Measurements from ENCODE around the gene FAM118A.
A peak's percentile ranks its signal among the peaks of the same experiment; 100 is the strongest.
"Not testable (repeated sequence)": the region's sequence is repeated elsewhere in the genome, so short reads cannot be mapped to it uniquely, and the experiment has no call there.

Gene FAM118A

DNA sequence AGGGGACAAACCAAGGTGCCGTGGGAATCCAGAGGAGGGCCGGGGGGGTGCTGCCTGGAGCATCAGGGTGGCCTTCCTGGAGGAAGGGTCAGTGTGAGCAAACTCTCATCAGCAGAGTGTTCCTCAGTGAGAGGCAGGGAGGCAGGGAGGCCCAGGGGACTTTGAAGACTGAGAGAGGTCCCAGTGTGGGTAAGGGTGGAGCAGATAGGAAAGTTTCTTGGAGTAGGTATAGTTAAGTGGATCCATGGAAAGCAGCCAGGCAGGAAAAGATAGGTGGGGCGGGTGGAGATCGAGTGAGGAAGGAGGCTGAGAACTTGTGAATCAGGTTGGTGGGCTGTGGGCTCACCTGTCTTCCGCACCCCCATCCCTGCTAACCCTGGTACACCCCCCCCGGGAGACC lies 15.7 kb upstream of the FAM118A start:
- no peak for DNase-seq (ENCODE audit: low read depth)
- TF ChIP-seq, protein P1, sequence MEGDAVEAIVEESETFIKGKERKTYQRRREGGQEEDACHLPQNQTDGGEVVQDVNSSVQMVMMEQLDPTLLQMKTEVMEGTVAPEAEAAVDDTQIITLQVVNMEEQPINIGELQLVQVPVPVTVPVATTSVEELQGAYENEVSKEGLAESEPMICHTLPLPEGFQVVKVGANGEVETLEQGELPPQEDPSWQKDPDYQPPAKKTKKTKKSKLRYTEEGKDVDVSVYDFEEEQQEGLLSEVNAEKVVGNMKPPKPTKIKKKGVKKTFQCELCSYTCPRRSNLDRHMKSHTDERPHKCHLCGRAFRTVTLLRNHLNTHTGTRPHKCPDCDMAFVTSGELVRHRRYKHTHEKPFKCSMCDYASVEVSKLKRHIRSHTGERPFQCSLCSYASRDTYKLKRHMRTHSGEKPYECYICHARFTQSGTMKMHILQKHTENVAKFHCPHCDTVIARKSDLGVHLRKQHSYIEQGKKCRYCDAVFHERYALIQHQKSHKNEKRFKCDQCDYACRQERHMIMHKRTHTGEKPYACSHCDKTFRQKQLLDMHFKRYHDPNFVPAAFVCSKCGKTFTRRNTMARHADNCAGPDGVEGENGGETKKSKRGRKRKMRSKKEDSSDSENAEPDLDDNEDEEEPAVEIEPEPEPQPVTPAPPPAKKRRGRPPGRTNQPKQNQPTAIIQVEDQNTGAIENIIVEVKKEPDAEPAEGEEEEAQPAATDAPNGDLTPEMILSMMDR (IDR thresholded peaks at IDR 0.05; ENCODE audit: control insufficient read depth, insufficient read depth, low read depth, low read length, missing control alignments) = no peak
- no peak overlapping the region for H3K4me3 ChIP-seq (ENCODE audit: control insufficient read depth, low read depth, low read length)

DNA sequence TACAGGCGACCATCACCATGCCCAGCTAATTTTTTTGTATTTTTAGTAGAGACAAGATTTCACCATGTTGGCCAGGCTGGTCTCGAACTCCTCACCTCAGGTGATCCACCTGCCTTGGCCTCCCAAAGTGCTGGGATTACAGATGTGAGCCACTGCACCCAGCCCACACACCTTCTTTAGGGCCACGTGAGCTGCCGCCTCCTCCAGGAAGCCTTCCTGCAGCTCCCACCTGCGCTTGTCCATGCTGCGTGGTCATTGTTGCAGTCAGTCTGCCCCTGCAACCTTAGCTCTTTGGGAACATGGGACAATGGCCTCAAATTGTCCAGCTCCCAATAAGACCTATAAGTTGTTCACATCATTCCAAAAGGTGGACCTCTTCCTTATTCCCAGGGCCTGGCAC lies 14.7 kb upstream of the FAM118A start:
- H3K4me3 ChIP-seq (ENCODE audit: control insufficient read depth, low read depth, low read length); DNase-seq (ENCODE audit: low read depth): not testable (repeated sequence)

DNA sequence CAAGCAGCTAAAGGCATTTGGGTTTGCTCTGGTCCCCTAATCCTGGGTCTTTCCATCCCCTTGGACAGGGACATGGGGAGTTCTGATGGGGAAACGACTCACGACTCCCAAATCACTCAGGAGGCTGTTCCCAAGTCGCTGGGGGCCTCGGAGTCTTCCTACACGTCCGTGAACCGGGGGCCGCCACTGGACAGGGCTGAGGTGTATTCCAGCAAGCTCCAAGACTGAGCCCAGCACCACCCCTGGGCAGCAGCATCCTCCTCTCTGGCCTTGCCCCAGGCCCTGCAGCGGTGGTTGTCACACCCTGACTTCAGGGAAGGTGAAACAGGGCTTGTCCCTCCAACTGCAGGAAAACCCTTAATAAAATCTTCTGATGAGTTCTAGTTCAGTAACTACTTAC lies 14.2 kb upstream of the FAM118A start:
- no peak for DNase-seq (ENCODE audit: low read depth)
- H3K4me3 ChIP-seq (ENCODE audit: control insufficient read depth, low read depth, low read length) = no peak overlapping the region
- TF ChIP-seq, protein P1 (IDR thresholded peaks at IDR 0.05; ENCODE audit: control insufficient read depth, insufficient read depth, low read depth, low read length, missing control alignments) = no peak

DNA sequence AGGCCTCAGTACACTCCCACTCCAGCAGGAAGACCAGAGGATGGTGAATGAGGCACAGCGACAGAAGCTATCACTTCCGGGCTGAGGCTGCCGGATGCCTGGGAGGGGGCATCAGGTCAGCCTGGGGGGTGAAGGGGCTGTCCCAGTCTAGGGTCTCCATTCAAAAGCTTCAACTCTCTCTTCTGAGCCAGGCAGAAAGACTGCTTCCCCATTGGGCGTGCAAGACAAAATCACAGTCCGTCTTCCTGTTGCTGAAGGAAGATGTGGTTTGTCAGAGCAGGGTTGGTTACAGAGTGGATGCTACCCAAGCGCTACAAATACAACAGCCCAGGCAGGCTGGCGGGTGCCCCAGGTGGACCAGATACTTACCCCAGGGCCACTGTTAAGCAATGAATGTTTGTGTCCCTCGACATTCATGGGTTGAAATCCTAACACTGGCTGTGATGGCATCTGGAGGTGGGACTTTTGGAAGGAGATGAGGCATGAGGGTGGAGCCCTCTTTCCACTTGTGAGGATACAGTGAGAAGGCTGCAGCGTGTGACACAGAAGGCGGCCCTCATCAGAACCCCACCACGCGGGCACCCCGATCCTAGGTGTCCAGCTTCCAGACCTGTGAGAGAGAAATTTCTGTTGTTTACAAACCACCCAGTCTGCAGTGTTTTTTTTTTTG lies 13.0 kb upstream of the FAM118A start:
- DNase-seq (ENCODE audit: low read depth) = no peak
- H3K4me3 ChIP-seq (ENCODE audit: control insufficient read depth, low read depth, low read length) = no peak overlapping the region
- TF ChIP-seq, protein P1 (IDR thresholded peaks at IDR 0.05; ENCODE audit: control insufficient read depth, insufficient read depth, low read depth, low read length, missing control alignments) = no peak

DNA sequence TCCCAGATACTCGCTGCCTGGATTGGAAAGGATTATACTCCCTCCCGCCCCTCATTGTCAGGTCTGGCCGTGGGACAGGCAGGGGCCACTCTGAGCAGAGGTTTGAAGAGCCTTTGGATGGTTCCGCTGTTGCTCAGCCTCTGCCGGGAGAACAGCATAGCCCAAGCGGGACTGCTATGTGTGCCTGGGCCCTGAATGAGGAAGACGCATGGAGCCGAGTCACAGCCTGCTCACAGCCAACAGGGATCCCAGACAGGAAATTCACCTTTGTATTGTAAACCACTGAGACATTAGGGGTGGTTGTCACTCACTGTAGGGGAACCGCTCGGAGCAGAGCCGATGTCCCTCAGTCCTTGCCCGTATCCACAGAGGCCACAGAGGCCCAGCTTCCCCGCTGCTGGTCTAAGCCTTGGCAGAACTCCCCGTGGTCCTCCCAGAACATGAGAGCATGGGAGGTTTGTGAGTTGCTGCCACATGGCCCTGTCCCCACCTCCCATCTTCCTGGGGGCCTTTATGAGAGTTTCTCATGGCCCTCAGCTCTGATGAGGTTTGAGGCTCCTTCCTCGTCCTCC lies 10.7 kb upstream of the FAM118A start:
- TF ChIP-seq, protein P1 (IDR thresholded peaks at IDR 0.05; ENCODE audit: control insufficient read depth, insufficient read depth, low read depth, low read length, missing control alignments) = no peak
- DNase-seq (ENCODE audit: low read depth) = no peak
- H3K4me3 ChIP-seq (ENCODE audit: control insufficient read depth, low read depth, low read length) = no peak overlapping the region

DNA sequence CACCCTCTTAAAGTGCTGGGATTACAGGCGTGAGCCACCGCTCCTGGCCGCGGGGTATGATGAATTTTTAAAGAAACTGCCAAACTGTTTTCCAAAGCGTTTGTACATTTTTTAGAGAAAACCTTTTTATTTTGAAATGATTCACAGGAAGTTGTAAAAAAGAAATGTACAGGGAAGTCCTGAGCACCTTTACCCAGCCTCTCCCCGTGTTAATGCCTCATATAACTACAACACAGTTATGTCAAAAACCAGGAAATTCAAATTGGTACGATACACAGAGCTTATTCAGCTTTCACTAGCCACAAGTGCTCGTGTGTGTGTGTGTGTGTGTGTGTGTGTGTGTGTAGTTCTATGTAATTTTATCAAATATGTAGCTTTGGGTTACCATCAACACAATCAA lies 7.0 kb upstream of the FAM118A start:
- no peak overlapping the region for H3K4me3 ChIP-seq (ENCODE audit: control insufficient read depth, low read depth, low read length)
- TF ChIP-seq, protein P1 (IDR thresholded peaks at IDR 0.05; ENCODE audit: control insufficient read depth, insufficient read depth, low read depth, low read length, missing control alignments) = no peak
- DNase-seq (ENCODE audit: low read depth) = peak; percentile 7

DNA sequence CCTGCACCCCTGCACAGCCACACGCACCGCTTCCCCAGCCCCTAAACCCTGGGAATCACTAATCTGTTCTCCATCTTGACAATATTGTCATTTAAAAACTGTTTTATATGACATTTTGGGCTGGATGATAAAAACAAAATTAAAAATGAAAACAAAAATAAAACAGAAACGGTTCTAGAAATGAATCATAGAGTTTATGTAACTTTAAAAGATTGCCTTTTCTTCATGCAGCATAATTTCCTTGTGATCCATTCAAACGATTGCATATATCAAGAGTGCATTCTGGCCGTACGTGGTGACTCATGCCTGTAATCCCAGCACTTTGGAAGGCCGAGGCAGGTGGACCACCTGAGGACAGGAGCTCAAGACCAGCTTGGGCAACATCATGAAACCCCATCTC lies 6.6 kb upstream of the FAM118A start:
- TF ChIP-seq, protein P1 (IDR thresholded peaks at IDR 0.05; ENCODE audit: control insufficient read depth, insufficient read depth, low read depth, low read length, missing control alignments) = no peak
- DNase-seq (ENCODE audit: low read depth) = no peak
- no peak overlapping the region for H3K4me3 ChIP-seq (ENCODE audit: control insufficient read depth, low read depth, low read length)
